H1 (cell line): ENCODE results near the gene KCP. TPM values are rescaled to one million over a fixed set of nuclear protein-coding genes. Genes with fewer than 3 reads are reported as not detected.

Experiments
- TAF7 ChIP-seq: optimal IDR thresholded peaks from 2 replicates; pipeline ENCODE3; 2011; ENCODE audit warnings: low read depth, mild to moderate bottlenecking, inconsistent platforms, low read length, moderate library complexity, borderline replicate concordance
- polyA plus RNA-seq, 7 experiments: library from polyadenylated mRNA; depleted of rRNA in 3 of 7; stranded (reverse) in 5 of 7; unstranded in 2 of 7; fragments of >200 nt in 5 of 7; fragments of 200-250 nt in 2 of 7; gene quantifications; 1 replicate in 5 of 7; 2 replicates in 1 of 7; 4 replicates in 1 of 7; pipeline versions ENCODE4 v1.2.1 to v1.2.3, GENCODE V29; 2011 to 2013; ENCODE audit warnings: missing spikeins in 2 of 7, mixed read lengths in 2 of 7
- total RNA-seq: library from RNA; stranded (reverse); fragmentation: NEBNext Ultra II Directional; extraction: Animal tissue kit (Norgen Biotek cat#: 25700); gene quantifications from 2 replicates; pipeline ENCODE4 v1.2.1, GENCODE V29; 2021
- TF ChIP-seq, protein P1 (sequence below), 3 experiments: IDR thresholded peaks; 1 replicate in 2 of 3; 2 replicates in 1 of 3; pipeline versions ENCODE4 v1.5.1 to v1.6.1; 2011; ENCODE audit warnings: low read length in 3 of 3, mild to moderate bottlenecking in 3 of 3, inconsistent platforms in 2 of 3, low read depth in 1 of 3, moderate library complexity in 1 of 3; ENCODE audit not compliant: insufficient read depth in 1 of 3; ENCODE audit errors: control extremely low read depth in 1 of 3

KCP gene
- total and polyA plus RNA-seq, 2 of the 8 experiments (the other 6 are each of a cell fraction or from before 2014, with no cell fraction given) = 1.3 to 2.0 TPM

DNA sequence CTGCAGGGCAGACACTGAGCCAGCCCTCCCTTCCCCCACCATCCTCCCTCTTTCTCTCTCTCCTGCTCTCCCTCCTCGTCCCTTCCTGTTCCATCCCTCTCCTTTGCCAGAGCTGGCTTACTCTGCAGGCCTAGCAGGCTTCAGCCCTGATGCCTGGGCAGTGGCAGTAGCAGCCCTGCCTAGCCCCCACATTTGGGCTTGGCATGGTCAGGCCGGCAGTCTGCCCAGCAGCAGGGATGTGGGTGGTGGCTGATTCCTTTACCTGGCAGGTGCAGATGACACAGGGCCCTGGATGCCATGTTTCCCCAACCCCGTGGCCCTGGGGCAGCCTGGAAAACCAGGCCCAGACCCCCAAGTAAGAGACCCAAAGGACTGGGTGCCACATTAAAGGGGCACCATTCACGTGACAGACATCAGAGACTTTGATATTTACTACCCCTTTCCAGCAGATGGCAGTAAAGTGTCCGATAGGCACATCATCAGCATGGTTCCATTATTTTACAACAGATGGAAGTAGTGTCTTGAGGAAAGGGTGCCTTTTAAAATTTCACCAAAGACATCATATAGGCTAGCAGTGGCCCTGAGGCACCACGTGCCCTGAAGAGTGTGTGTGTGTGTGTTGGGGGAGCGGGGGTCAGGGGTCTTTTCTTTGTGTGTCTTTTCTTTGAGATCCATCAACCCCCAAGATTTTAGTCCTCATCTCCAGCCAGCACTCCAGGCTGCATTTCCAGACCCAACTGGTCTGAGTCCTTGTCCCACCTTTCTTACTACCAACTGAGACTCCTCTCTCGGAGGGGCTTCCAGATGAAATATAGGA lies 5.9 kb downstream of the KCP start (continued):
- TF ChIP-seq, protein P1, sequence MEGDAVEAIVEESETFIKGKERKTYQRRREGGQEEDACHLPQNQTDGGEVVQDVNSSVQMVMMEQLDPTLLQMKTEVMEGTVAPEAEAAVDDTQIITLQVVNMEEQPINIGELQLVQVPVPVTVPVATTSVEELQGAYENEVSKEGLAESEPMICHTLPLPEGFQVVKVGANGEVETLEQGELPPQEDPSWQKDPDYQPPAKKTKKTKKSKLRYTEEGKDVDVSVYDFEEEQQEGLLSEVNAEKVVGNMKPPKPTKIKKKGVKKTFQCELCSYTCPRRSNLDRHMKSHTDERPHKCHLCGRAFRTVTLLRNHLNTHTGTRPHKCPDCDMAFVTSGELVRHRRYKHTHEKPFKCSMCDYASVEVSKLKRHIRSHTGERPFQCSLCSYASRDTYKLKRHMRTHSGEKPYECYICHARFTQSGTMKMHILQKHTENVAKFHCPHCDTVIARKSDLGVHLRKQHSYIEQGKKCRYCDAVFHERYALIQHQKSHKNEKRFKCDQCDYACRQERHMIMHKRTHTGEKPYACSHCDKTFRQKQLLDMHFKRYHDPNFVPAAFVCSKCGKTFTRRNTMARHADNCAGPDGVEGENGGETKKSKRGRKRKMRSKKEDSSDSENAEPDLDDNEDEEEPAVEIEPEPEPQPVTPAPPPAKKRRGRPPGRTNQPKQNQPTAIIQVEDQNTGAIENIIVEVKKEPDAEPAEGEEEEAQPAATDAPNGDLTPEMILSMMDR (IDR thresholded peaks at IDR 0.05; ENCODE audit: control extremely low read depth in 1 of 3, insufficient read depth in 1 of 3, low read depth in 1 of 3, low read length in 3 of 3) = peak in 2 of 3 experiments; percentile 65; a peak in 3 of 4 replicates
- TF ChIP-seq TAF7 = no peak
